Stimulated activated naive CD8-positive, alpha-beta T cell treated with anti-CD3 and anti-CD28 coated beads, Interleukin-15, Interleukin-2, amounts not matched to agents 100 ng/mL and 50 ng/mL, for 24 hours (primary cell): ENCODE data around the gene TOM1.

ENCODE experiments used
- H3K27ac Mint-ChIP-seq: one replicate; pipeline ENCODE4 v1.8.0; 2021; ENCODE audit warnings: mild to moderate bottlenecking, mixed read lengths
- H3K27me3 Mint-ChIP-seq: one replicate; pipeline ENCODE4 v1.8.0; 2021; ENCODE audit warnings: mixed read lengths
- H3K36me3 Mint-ChIP-seq: one replicate; pipeline ENCODE4 v1.8.0; 2021; ENCODE audit warnings: low read depth, mixed read lengths
- H3K4me1 Mint-ChIP-seq: one replicate; pipeline ENCODE4 v1.8.0; 2021; ENCODE audit warnings: low read depth, mixed read lengths
- H3K4me3 Mint-ChIP-seq: one replicate; pipeline ENCODE4 v1.8.0; 2021; ENCODE audit warnings: mild to moderate bottlenecking, mixed read lengths
- H3K9me3 Mint-ChIP-seq: one replicate; pipeline ENCODE4 v1.8.0; 2021; ENCODE audit warnings: mixed read lengths

Gene TOM1

GRCh38 chr22:35299673-35300499, at the start of gene TOM1:
Gene TOM1, plus strand, starts transcription at chr22:35299894. Its CDS starts 35 bp downstream, at chr22:35299929.
- H3K4me1 Mint-ChIP-seq = peaks cover 53% of the 10 kb centered on the region
- H3K27ac Mint-ChIP-seq = peak within 1 kb of the TSS; percentile 85
- H3K36me3 Mint-ChIP-seq = peaks cover 25% of the 10 kb centered on the region
- no peaks in the 10 kb centered on the region for H3K27me3 Mint-ChIP-seq
- peak within 1 kb of the TSS; percentile 83 for H3K4me3 Mint-ChIP-seq
- H3K9me3 Mint-ChIP-seq = no peaks in the 10 kb centered on the region

DNA sequence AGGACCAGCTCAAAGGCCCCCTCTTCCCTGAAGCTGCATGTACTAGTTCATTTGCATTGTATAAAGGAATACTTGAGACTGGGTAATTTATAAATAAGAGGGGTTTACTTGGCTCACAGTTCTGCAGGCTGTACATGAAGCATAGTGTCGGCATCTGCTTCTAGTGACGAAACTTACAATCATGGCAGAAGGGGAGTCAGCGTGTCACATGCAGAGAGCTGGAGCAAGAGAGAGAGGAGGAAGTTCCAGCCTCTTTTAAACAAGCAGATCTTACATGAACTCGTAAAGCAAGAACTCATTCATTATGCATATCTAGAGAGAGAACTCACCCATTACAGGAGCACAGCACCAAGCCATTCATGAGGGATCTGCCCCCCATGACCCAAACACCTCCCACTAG, 49.5 kb upstream of the TOM1 start:
- no peak overlapping the region for H3K27ac Mint-ChIP-seq
- no peak overlapping the region for H3K4me3 Mint-ChIP-seq
- H3K36me3 Mint-ChIP-seq = no peaks in the 10 kb centered on the region
- H3K27me3 Mint-ChIP-seq = peaks cover 20% of the 10 kb centered on the region
- H3K9me3 Mint-ChIP-seq = no peaks in the 10 kb centered on the region
- H3K4me1 Mint-ChIP-seq = no peaks in the 10 kb centered on the region

DNA sequence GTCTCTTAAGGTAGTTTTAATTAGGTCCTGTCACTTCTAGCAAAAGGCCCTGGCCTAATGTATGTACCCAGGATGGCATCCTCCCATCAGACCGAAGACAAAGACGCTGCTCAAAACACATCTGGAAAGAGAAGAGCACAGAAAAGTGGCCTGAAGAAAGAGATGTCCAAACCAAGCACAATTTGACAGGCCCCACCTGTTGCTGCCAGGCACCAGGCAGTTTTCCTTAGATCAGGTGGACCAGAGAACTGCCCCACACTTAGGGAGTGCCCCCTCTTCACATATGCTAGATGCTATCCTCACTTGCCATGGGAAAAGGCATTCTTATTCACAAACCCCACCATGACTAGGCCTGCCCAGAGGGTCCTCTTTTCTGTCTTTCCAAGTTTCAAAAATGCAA, 45.7 kb upstream of the TOM1 start:
- peaks cover 16% of the 10 kb centered on the region for H3K4me1 Mint-ChIP-seq
- H3K36me3 Mint-ChIP-seq = peaks cover 8% of the 10 kb centered on the region
- no peaks in the 10 kb centered on the region for H3K9me3 Mint-ChIP-seq
- H3K27me3 Mint-ChIP-seq = peaks cover 3% of the 10 kb centered on the region
- H3K4me3 Mint-ChIP-seq = no peak overlapping the region
- H3K27ac Mint-ChIP-seq = no peak overlapping the region

DNA sequence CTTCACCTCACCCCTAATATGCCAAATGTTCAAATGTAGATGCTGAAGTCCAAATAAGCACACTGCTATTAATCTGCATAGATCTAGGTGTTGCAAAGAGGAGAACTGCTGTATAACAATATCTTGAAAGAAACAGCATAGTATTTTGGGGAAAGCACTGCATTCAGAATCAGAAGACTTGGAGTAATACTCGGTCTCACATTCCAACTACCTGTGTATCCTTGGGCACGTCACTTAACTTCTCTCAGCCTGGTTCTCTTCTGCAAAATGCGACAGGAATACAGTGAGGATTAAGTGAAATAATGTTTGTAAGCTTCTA, 42.7 kb upstream of the TOM1 start:
- peak overlapping the region; percentile 83 for H3K4me3 Mint-ChIP-seq
- H3K9me3 Mint-ChIP-seq = no peaks in the 10 kb centered on the region
- peaks cover 26% of the 10 kb centered on the region for H3K4me1 Mint-ChIP-seq
- H3K36me3 Mint-ChIP-seq = peaks cover 23% of the 10 kb centered on the region
- peak overlapping the region; percentile 81 for H3K27ac Mint-ChIP-seq
- no peaks in the 10 kb centered on the region for H3K27me3 Mint-ChIP-seq

- H3K36me3 Mint-ChIP-seq = peaks cover 28% of the 10 kb centered on the region
- H3K4me1 Mint-ChIP-seq = peaks cover 26% of the 10 kb centered on the region
Measured at GRCh38 chr22:35257321-35258190, 42.1 kb upstream of the TOM1 start, which contains the start of gene HMGXB4. Gene HMGXB4, plus strand, starts transcription at chr22:35257493. Its CDS starts 4,898 bp downstream, at chr22:35262391.

GRCh38 chr22:35258191-35258988, 41.3 kb upstream of the TOM1 start:
- H3K4me1 Mint-ChIP-seq = peaks cover 26% of the 10 kb centered on the region
- peak overlapping the region; percentile 93 for H3K27ac Mint-ChIP-seq
- H3K27me3 Mint-ChIP-seq = no peaks in the 10 kb centered on the region

More at GRCh38 chr22:35257321-35258190, 42.1 kb upstream of the TOM1 start, which contains the start of gene HMGXB4:
- no peaks in the 10 kb centered on the region for H3K9me3 Mint-ChIP-seq
- H3K27ac Mint-ChIP-seq = peak within 1 kb of the TSS; percentile 93
- H3K4me3 Mint-ChIP-seq = peak within 1 kb of the TSS; percentile 93
- H3K27me3 Mint-ChIP-seq = no peaks in the 10 kb centered on the region

DNA sequence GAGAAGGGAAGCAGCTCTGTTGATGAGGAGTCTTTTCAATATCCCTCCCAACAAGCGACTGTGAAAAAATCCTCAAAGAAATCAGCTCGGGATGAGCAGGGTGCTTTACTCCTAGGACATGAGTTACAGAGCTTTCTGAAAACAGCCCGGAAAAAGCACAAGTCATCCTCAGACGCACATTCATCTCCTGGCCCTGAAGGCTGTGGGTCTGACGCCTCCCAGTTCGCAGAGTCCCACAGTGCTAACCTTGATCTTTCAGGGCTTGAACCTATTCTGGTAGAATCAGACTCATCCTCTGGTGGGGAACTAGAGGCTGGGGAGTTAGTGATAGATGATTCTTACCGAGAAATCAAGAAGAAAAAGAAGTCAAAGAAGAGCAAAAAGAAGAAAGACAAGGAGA, 34.7 kb upstream of the TOM1 start:
- Mint-ChIP-seq H3K27me3 (no peaks in the 10 kb centered on the region), H3K4me1 (peaks cover 7% of the 10 kb centered on the region), H3K27ac (no peak overlapping the region), H3K36me3 (peaks cover 80% of the 10 kb centered on the region), H3K4me3 (no peak overlapping the region), H3K9me3 (no peaks in the 10 kb centered on the region)

More at GRCh38 chr22:35258191-35258988, 41.3 kb upstream of the TOM1 start:
- Mint-ChIP-seq H3K4me3 (peak overlapping the region; percentile 93), H3K36me3 (peaks cover 37% of the 10 kb centered on the region), H3K9me3 (no peaks in the 10 kb centered on the region)

DNA sequence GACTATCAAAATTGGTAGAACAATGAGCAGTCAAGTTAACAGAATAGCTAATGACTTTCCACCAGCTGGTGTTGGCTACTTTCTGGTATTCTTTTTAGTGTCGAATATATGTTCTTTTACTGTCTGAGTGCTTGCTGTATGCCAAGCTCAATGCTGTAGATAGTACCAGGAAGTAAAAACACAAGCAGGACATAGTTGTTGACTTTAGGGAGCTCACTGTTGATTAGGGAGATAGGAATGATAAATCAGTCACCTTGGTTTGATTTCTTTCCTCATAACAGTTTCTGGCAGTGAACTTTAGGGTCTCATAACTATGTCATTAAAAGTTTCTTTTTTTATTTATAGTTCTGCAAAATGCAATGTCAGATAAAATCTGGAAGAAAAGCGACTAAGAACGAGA, 33.4 kb upstream of the TOM1 start:
- Mint-ChIP-seq H3K27me3 (no peaks in the 10 kb centered on the region), H3K9me3 (no peaks in the 10 kb centered on the region), H3K4me1 (peaks cover 6% of the 10 kb centered on the region), H3K36me3 (peaks cover 80% of the 10 kb centered on the region), H3K4me3 (no peak overlapping the region), H3K27ac (no peak overlapping the region)

DNA sequence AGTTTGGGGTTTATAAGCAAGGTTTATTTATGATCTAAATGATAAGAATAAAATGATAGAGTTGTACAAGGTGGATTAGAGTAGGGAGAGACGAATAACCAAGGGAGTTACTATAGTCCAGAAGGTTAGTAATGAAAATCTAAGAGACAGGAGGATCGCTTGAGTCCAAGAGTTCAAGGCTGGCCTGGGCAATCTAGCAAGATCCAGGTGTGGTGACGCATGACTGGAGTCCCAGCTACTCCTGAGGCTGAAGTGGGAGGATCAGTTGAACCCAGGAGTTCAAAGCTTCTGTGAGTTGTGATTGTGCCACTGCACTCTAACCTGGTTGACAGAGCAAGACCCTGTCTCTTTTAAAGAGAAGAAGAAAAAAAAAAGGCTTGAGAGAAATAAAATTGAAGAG, 30.1 kb upstream of the TOM1 start:
- Mint-ChIP-seq H3K36me3 (peaks cover 76% of the 10 kb centered on the region), H3K27me3 (no peaks in the 10 kb centered on the region), H3K4me1 (peaks cover 28% of the 10 kb centered on the region), H3K9me3 (no peaks in the 10 kb centered on the region), H3K4me3 (no peak overlapping the region), H3K27ac (no peak overlapping the region)

- no peaks in the 10 kb centered on the region for H3K9me3 Mint-ChIP-seq
- H3K27ac Mint-ChIP-seq = peak overlapping the region; percentile 23
- H3K27me3 Mint-ChIP-seq = no peaks in the 10 kb centered on the region
- peaks cover 66% of the 10 kb centered on the region for H3K36me3 Mint-ChIP-seq
- H3K4me3 Mint-ChIP-seq = no peak overlapping the region
- peaks cover 37% of the 10 kb centered on the region for H3K4me1 Mint-ChIP-seq
Measured at GRCh38 chr22:35274154-35274871, 25.4 kb upstream of the TOM1 start.

DNA sequence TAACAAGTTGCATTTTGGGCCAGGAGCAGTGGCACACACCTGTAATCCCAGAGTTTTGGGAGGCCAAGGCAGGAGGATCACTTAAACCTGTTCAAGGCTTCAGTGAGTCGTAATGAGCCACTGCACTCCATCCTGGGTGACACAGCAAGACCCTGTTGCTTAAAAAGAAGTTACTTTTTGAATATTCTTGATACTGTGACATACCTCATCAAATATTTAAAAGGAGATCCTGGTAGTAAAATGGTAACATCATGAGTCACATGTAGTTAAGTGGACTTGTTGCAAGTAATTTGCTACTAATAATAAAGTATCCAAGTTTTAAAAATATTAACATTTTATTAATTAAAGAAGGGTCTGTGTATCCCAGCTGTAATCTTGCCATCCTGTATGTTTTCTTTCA, 24.1 kb upstream of the TOM1 start:
- Mint-ChIP-seq H3K36me3 (peaks cover 71% of the 10 kb centered on the region), H3K4me3 (no peak overlapping the region), H3K27me3 (no peaks in the 10 kb centered on the region), H3K4me1 (peaks cover 40% of the 10 kb centered on the region), H3K27ac (no peak overlapping the region), H3K9me3 (no peaks in the 10 kb centered on the region)

DNA sequence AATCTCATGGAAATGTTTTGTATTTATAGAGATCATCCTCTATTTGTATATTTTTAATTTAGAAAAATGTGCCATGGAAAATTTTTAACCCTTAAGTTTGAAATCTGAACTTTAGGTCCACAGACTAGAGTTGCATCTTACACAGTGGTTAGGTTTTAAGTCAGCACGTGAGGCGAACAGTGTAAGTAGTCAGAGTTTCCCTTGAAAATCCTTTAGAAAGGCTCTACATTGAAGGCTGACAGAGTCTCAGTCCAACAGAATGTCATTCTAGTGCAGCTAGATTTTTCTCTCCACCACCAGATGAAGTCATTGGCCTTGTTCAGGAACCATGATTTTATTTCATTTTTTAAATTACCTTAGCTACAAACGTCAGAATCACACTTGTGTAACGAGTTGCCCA, 23.7 kb upstream of the TOM1 start:
- Mint-ChIP-seq H3K9me3 (no peaks in the 10 kb centered on the region), H3K27me3 (no peaks in the 10 kb centered on the region), H3K4me1 (peaks cover 41% of the 10 kb centered on the region), H3K4me3 (no peak overlapping the region), H3K36me3 (peaks cover 74% of the 10 kb centered on the region), H3K27ac (no peak overlapping the region)

DNA sequence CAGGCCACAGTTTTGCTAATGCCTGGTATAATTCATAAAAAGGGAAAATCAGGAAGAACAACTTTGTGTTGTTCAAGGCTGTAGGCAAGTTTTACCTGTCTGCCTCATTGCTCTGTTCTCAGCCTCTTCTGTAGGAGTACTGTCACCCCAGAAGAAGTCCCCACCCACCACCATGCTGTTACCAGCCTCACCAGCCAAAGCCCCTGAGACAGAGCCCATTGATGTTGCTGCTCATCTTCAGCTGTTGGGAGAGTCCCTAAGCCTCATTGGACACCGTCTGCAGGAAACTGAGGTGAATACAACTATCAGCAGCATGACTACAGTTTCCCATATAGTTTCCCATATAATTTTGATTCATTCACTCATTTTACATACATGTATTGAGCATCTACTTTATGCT, 11.6 kb upstream of the TOM1 start:
- Mint-ChIP-seq H3K27me3 (no peaks in the 10 kb centered on the region), H3K36me3 (peaks cover 77% of the 10 kb centered on the region), H3K4me1 (peaks cover 4% of the 10 kb centered on the region), H3K9me3 (no peaks in the 10 kb centered on the region), H3K4me3 (no peak overlapping the region), H3K27ac (peak overlapping the region; percentile 31)

DNA sequence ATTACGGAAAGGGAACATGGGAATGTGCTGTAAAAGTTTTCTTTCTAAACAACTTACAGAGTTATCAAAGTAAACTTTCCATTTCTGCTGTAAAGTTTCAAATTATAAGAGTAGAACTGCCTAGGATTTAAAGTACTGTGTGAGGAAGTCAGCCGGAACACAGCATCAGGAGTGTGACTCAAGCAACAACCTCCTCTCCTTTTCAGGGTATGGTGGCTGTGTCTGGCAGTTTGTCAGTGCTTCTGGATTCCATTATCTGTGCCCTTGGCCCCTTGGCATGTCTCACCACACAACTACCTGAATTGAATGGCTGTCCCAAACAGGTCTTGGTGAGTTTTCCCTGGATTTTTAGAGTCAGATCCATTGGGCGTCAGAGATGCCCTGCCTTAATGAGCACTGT, 6.9 kb upstream of the TOM1 start:
- H3K27ac Mint-ChIP-seq = no peak overlapping the region

More for the DNA sequence above, 6.9 kb upstream of the TOM1 start:
- peaks cover 70% of the 10 kb centered on the region for H3K36me3 Mint-ChIP-seq
- no peaks in the 10 kb centered on the region for H3K27me3 Mint-ChIP-seq
- H3K4me1 Mint-ChIP-seq = peaks cover 7% of the 10 kb centered on the region
- H3K4me3 Mint-ChIP-seq = no peak overlapping the region
- no peaks in the 10 kb centered on the region for H3K9me3 Mint-ChIP-seq
